DMS114 treated with DMSO at 0.1 percent for 48 hours (cell line): ENCODE measurements around the gene LRMDA.
"Not testable (repeated sequence)": the region's sequence is repeated elsewhere in the genome, so short reads cannot be mapped to it uniquely, and the experiment has no call there.

ENCODE experiments used
- DNase-seq: peaks from one replicate; lab custom pipeline; 2025; ENCODE audit not compliant: unreplicated experiment; lab: John Stamatoyannopoulos, UW

Gene LRMDA

GRCh38 chr10:76491216-76491615, 1059.8 kb downstream of the LRMDA start:
- no peak for DNase-seq

GRCh38 chr10:76492026-76492425, 1060.6 kb downstream of the LRMDA start:
- no peak for DNase-seq

- DNase-seq: no peak
These were observed 1061.5 kb downstream of the LRMDA start for GRCh38 chr10:76492678-76493472.

- no peak for DNase-seq
These were observed 1066.2 kb downstream of the LRMDA start for GRCh38 chr10:76497666-76498065.

- DNase-seq: no peak
These were observed 1073.4 kb downstream of the LRMDA start for GRCh38 chr10:76504823-76505222.

- no peak for DNase-seq
These were observed 1078.0 kb downstream of the LRMDA start for GRCh38 chr10:76509446-76509845.

- DNase-seq: no peak
These were observed 1082.9 kb downstream of the LRMDA start for GRCh38 chr10:76514321-76514720.

- no peak for DNase-seq
These were observed 1083.4 kb downstream of the LRMDA start for GRCh38 chr10:76514869-76515268.

- no peak for DNase-seq
These were observed 1091.1 kb downstream of the LRMDA start for GRCh38 chr10:76522547-76522946.

- no peak for DNase-seq
These were observed 1091.8 kb downstream of the LRMDA start for GRCh38 chr10:76523246-76523645.

- no peak for DNase-seq
These were observed 1092.4 kb downstream of the LRMDA start for GRCh38 chr10:76523791-76524351.

- DNase-seq: not testable (repeated sequence)
These were observed 1095.4 kb downstream of the LRMDA start for GRCh38 chr10:76526833-76527232.

GRCh38 chr10:76540331-76540730, 1108.9 kb downstream of the LRMDA start:
- DNase-seq: no peak

- no peak for DNase-seq
These were observed 1109.4 kb downstream of the LRMDA start for GRCh38 chr10:76540786-76541185.

- no peak for DNase-seq
These were observed 1110.4 kb downstream of the LRMDA start for GRCh38 chr10:76541852-76542251.

GRCh38 chr10:76542307-76542930, 1111.0 kb downstream of the LRMDA start:
- DNase-seq: no peak

- no peak for DNase-seq
These were observed 1112.2 kb downstream of the LRMDA start for GRCh38 chr10:76543655-76544054.

- DNase-seq: no peak
These were observed 1113.4 kb downstream of the LRMDA start for GRCh38 chr10:76544789-76545188.

- DNase-seq: no peak
These were observed 1115.0 kb downstream of the LRMDA start for GRCh38 chr10:76546411-76546810.

- DNase-seq: peak; percentile 85
These were observed 1116.0 kb downstream of the LRMDA start for GRCh38 chr10:76547352-76547972.

- no peak for DNase-seq
These were observed 1117.3 kb downstream of the LRMDA start for GRCh38 chr10:76548716-76549115.

GRCh38 chr10:76549171-76549570, 1117.7 kb downstream of the LRMDA start:
- no peak for DNase-seq
